Muscle of arm (tissue), 12 donors: ENCODE results near the gene FAM184A. TPM values are rescaled to one million over a fixed set of nuclear protein-coding genes. Genes with fewer than 3 reads are reported as not detected.

Source experiments
- DNase-seq: peaks from one replicate; pipeline ENCODE4 v3.0.0-alpha.2; 2013
- polyA plus RNA-seq, 12 donors: library from polyadenylated mRNA; unstranded; fragments of 120-200 nt; gene quantifications; one replicate each; pipeline ENCODE4 v1.2.1, GENCODE V29; 2013; ENCODE audit not compliant: insufficient read length in 12 of 12

The FAM184A gene
- polyA plus RNA-seq, 12 donors, result 7.5 to 16.1 (median 13.0) TPM; not detected in 1

- no peak for DNase-seq
These were observed 165.8 kb downstream of the FAM184A start for GRCh38 chr6:118912646-118913045.

Other genes with a start within 250 kb of the FAM184A start
- gene ASF1A, start 184.5 kb downstream of the FAM184A start, polyA plus RNA-seq, result 10 to 100 TPM in 11 of 12 donors, not detected in 1; 17.4 to 24.4 (median 21.5) TPM
- 10 to 100 TPM in 9 of 12 donors, 1 to 10 TPM in 2, not detected in 1; 7.7 to 16.6 (median 13.0) TPM for gene MCM9, start 143.5 kb downstream of the FAM184A start, polyA plus RNA-seq